ENCODE measurements around the gene NEB. TPM values are rescaled to one million over a fixed set of nuclear protein-coding genes. Genes with fewer than 3 reads are reported as not detected.
"Not testable (repeated sequence)": the region's sequence is repeated elsewhere in the genome, so short reads cannot be mapped to it uniquely, and the experiment has no call there.

Gene NEB
- total and polyA plus RNA-seq, 7 experiments from 2014 or later: 0.14 to 1.9 (median 0.75) TPM

- Histone ChIP-seq H3K27ac (ENCODE audit: low read depth, low read length) (no peak overlapping the region), H3K4me3 (ENCODE audit: low read length) (no peak overlapping the region), H3K36me3 (ENCODE audit: control insufficient read depth in 2 of 3, insufficient read depth in 3 of 3, low read length in 3 of 3) (no peaks in the 10 kb centered on the region), H3K27me3 (ENCODE audit: control insufficient read depth in 2 of 2, insufficient read depth in 2 of 2, low read length in 2 of 2) (no peaks in the 10 kb centered on the region), H3K9me3 (ENCODE audit: control insufficient read depth in 2 of 3, low read length in 3 of 3) (no peaks in the 10 kb centered on the region), H3K4me1 (ENCODE audit: control insufficient read depth in 2 of 2, insufficient read depth in 2 of 2, low read length in 2 of 2) (no peaks in the 10 kb centered on the region)
- peaks cover 0 to 10% (median 0%) of the 10 kb centered on the region in 5 donors for H3K36me3 Mint-ChIP-seq
- peak overlapping the region in 1 of 9 donors; percentile 16 for H3K27ac Mint-ChIP-seq
- H3K9me3 Mint-ChIP-seq: no peaks in the 10 kb centered on the region
- DNase-seq: no peak
- intact Hi-C loops (cut with micrococcal nuclease): no loop called here
- no peak overlapping the region for H3K4me3 Mint-ChIP-seq
- POLR2A ChIA-PET: no interaction called here
- no peak for ATAC-seq
- peaks cover 0 to under 1% (median 0%) of the 10 kb centered on the region in 7 donors for H3K4me1 Mint-ChIP-seq
- H3K27me3 Mint-ChIP-seq: no peaks in the 10 kb centered on the region
- CTCF ChIA-PET: interaction anchor here (0.6 kb wide), 1 partner anchor 1003 kb away, joined by 3 read pairs; no protein-coding TSS in a partner anchor
These were observed 20.9 kb downstream of the NEB start for GRCh38 chr2:151713291-151713903.

GRCh38 chr2:151711025-151711424, 23.3 kb downstream of the NEB start:
- no peak for DNase-seq
- Histone ChIP-seq H3K36me3 (ENCODE audit: control insufficient read depth in 2 of 3, insufficient read depth in 3 of 3, low read length in 3 of 3) (no peaks in the 10 kb centered on the region), H3K4me3 (ENCODE audit: low read length) (no peak overlapping the region), H3K4me1 (ENCODE audit: control insufficient read depth in 2 of 2, insufficient read depth in 2 of 2, low read length in 2 of 2) (no peaks in the 10 kb centered on the region), H3K9me3 (ENCODE audit: control insufficient read depth in 2 of 3, low read length in 3 of 3) (no peaks in the 10 kb centered on the region), H3K27me3 (ENCODE audit: control insufficient read depth in 2 of 2, insufficient read depth in 2 of 2, low read length in 2 of 2) (peaks cover 0 to 3% of the 10 kb centered on the region in 2 donors), H3K27ac (ENCODE audit: low read depth, low read length) (no peak overlapping the region)
- Mint-ChIP-seq H3K9me3 (no peaks in the 10 kb centered on the region), H3K4me3 (no peak overlapping the region), H3K4me1 (no peaks in the 10 kb centered on the region), H3K27me3 (peaks cover 0 to 9% (median 0%) of the 10 kb centered on the region in 5 donors), H3K36me3 (peaks cover 0 to 6% (median 0%) of the 10 kb centered on the region in 5 donors), H3K27ac (no peak overlapping the region)
- ChIA-PET POLR2A (no interaction called here), CTCF (no interaction called here)
- intact Hi-C loops (cut with micrococcal nuclease): no loop called here
- no peak for ATAC-seq

GRCh38 chr2:151708788-151709187, 25.5 kb downstream of the NEB start:
- peaks cover 0 to 11% (median 0%) of the 10 kb centered on the region in 5 donors for H3K27me3 Mint-ChIP-seq
- peaks cover 0 to 3% (median 0%) of the 10 kb centered on the region in 11 donors for H3K9me3 Mint-ChIP-seq
- CTCF ChIA-PET: no interaction called here
- DNase-seq: no peak
- Histone ChIP-seq H3K27me3 (ENCODE audit: control insufficient read depth in 2 of 2, insufficient read depth in 2 of 2, low read length in 2 of 2) (peaks cover 0 to 7% of the 10 kb centered on the region in 2 donors), H3K27ac (ENCODE audit: low read depth, low read length) (no peak overlapping the region), H3K36me3 (ENCODE audit: control insufficient read depth in 2 of 3, insufficient read depth in 3 of 3, low read length in 3 of 3) (no peaks in the 10 kb centered on the region), H3K4me1 (ENCODE audit: control insufficient read depth in 2 of 2, insufficient read depth in 2 of 2, low read length in 2 of 2) (no peaks in the 10 kb centered on the region), H3K9me3 (ENCODE audit: control insufficient read depth in 2 of 3, low read length in 3 of 3) (no peaks in the 10 kb centered on the region), H3K4me3 (ENCODE audit: low read length) (no peak overlapping the region)
- H3K4me3 Mint-ChIP-seq: no peak overlapping the region
- ATAC-seq: no peak
- peaks cover 0 to 7% (median 0%) of the 10 kb centered on the region in 5 donors for H3K36me3 Mint-ChIP-seq
- intact Hi-C loops (cut with micrococcal nuclease): no loop called here
- no peak overlapping the region for H3K27ac Mint-ChIP-seq
- POLR2A ChIA-PET: no interaction called here
- H3K4me1 Mint-ChIP-seq: no peaks in the 10 kb centered on the region

GRCh38 chr2:151707857-151708256, 26.4 kb downstream of the NEB start:
- Histone ChIP-seq H3K9me3 (ENCODE audit: control insufficient read depth in 2 of 3, low read length in 3 of 3) (no peaks in the 10 kb centered on the region), H3K27me3 (ENCODE audit: control insufficient read depth in 2 of 2, insufficient read depth in 2 of 2, low read length in 2 of 2) (peaks cover 0 to 7% of the 10 kb centered on the region in 2 donors), H3K4me3 (ENCODE audit: low read length) (no peak overlapping the region), H3K27ac (ENCODE audit: low read depth, low read length) (no peak overlapping the region), H3K36me3 (ENCODE audit: control insufficient read depth in 2 of 3, insufficient read depth in 3 of 3, low read length in 3 of 3) (no peaks in the 10 kb centered on the region), H3K4me1 (ENCODE audit: control insufficient read depth in 2 of 2, insufficient read depth in 2 of 2, low read length in 2 of 2) (no peaks in the 10 kb centered on the region)
- H3K27ac Mint-ChIP-seq: no peak overlapping the region
- H3K4me1 Mint-ChIP-seq: no peaks in the 10 kb centered on the region
- H3K36me3 Mint-ChIP-seq: peaks cover 0 to 7% (median 0%) of the 10 kb centered on the region in 5 donors
- no peak for ATAC-seq
- intact Hi-C loops (cut with micrococcal nuclease): no loop called here
- H3K9me3 Mint-ChIP-seq: peaks cover 0 to 3% (median 0%) of the 10 kb centered on the region in 11 donors
- no peak for DNase-seq
- H3K27me3 Mint-ChIP-seq: peaks cover 0 to 11% (median 0%) of the 10 kb centered on the region in 5 donors
- no peak overlapping the region for H3K4me3 Mint-ChIP-seq
- POLR2A ChIA-PET: no interaction called here
- CTCF ChIA-PET: no interaction called here

- intact Hi-C loops (cut with micrococcal nuclease); H3K4me3 Mint-ChIP-seq; H3K27me3 ChIP-seq (ENCODE audit: control insufficient read depth in 2 of 2, insufficient read depth in 2 of 2, low read length in 2 of 2); DNase-seq; H3K4me1 ChIP-seq (ENCODE audit: control insufficient read depth in 2 of 2, insufficient read depth in 2 of 2, low read length in 2 of 2); CTCF ChIA-PET; ATAC-seq; H3K27ac ChIP-seq (ENCODE audit: low read depth, low read length); H3K27ac Mint-ChIP-seq; H3K9me3 Mint-ChIP-seq; POLR2A ChIA-PET; H3K36me3 ChIP-seq (ENCODE audit: control insufficient read depth in 2 of 3, insufficient read depth in 3 of 3, low read length in 3 of 3); H3K4me1 Mint-ChIP-seq; H3K4me3 ChIP-seq (ENCODE audit: low read length); H3K36me3 Mint-ChIP-seq; H3K9me3 ChIP-seq (ENCODE audit: control insufficient read depth in 2 of 3, low read length in 3 of 3): not testable (repeated sequence)
- H3K27me3 Mint-ChIP-seq: peaks cover 0 to 11% (median 0%) of the 10 kb centered on the region in 5 donors
These were observed 29.8 kb downstream of the NEB start for GRCh38 chr2:151704480-151704961.

- H3K27me3 ChIP-seq (ENCODE audit: control insufficient read depth in 2 of 2, insufficient read depth in 2 of 2, low read length in 2 of 2); H3K4me3 Mint-ChIP-seq; H3K27ac ChIP-seq (ENCODE audit: low read depth, low read length); H3K27me3 Mint-ChIP-seq; H3K27ac Mint-ChIP-seq; H3K36me3 ChIP-seq (ENCODE audit: control insufficient read depth in 2 of 3, insufficient read depth in 3 of 3, low read length in 3 of 3); ATAC-seq; intact Hi-C loops (cut with micrococcal nuclease); H3K4me1 ChIP-seq (ENCODE audit: control insufficient read depth in 2 of 2, insufficient read depth in 2 of 2, low read length in 2 of 2); H3K36me3 Mint-ChIP-seq; CTCF ChIA-PET; H3K9me3 ChIP-seq (ENCODE audit: control insufficient read depth in 2 of 3, low read length in 3 of 3); DNase-seq; POLR2A ChIA-PET; H3K9me3 Mint-ChIP-seq; H3K4me3 ChIP-seq (ENCODE audit: low read length): not testable (repeated sequence)
- peaks cover 0 to 12% (median 0%) of the 10 kb centered on the region in 7 donors for H3K4me1 Mint-ChIP-seq
These were observed 36.1 kb downstream of the NEB start for GRCh38 chr2:151698134-151698533.

GRCh38 chr2:151695778-151696177, 38.5 kb downstream of the NEB start:
- H3K9me3 Mint-ChIP-seq: no peaks in the 10 kb centered on the region
- H3K4me3 Mint-ChIP-seq: no peak overlapping the region
- no peak for DNase-seq
- peaks cover 0 to 5% (median 0%) of the 10 kb centered on the region in 5 donors for H3K27me3 Mint-ChIP-seq
- no peak for ATAC-seq
- H3K4me1 Mint-ChIP-seq: peaks cover 0 to 12% (median 0%) of the 10 kb centered on the region in 7 donors
- no peaks in the 10 kb centered on the region for H3K27me3 ChIP-seq (ENCODE audit: control insufficient read depth in 2 of 2, insufficient read depth in 2 of 2, low read length in 2 of 2)
- no peaks in the 10 kb centered on the region for H3K9me3 ChIP-seq (ENCODE audit: control insufficient read depth in 2 of 3, low read length in 3 of 3)
- H3K4me3 ChIP-seq (ENCODE audit: low read length): no peak overlapping the region
- H3K27ac ChIP-seq (ENCODE audit: low read depth, low read length): no peak overlapping the region
- ChIA-PET CTCF (no interaction called here), POLR2A (no interaction called here)
- no peaks in the 10 kb centered on the region for H3K36me3 ChIP-seq (ENCODE audit: control insufficient read depth in 2 of 3, insufficient read depth in 3 of 3, low read length in 3 of 3)
- no peaks in the 10 kb centered on the region for H3K4me1 ChIP-seq (ENCODE audit: control insufficient read depth in 2 of 2, insufficient read depth in 2 of 2, low read length in 2 of 2)
- no peak overlapping the region for H3K27ac Mint-ChIP-seq
- intact Hi-C loops (cut with micrococcal nuclease): no loop called here
- peaks cover 0 to 4% (median 0%) of the 10 kb centered on the region in 5 donors for H3K36me3 Mint-ChIP-seq

Data from naive thymus-derived CD4-positive, alpha-beta T cell (primary cell).